Activated CD4-positive, CD25-positive, alpha-beta regulatory T cell treated with anti-CD3 and anti-CD28 coated beads, Interleukin-2, amount 50 U/mL, for 16 hours (primary cell): ENCODE measurements around the gene RAD9B.
"Not testable (repeated sequence)": the region's sequence is repeated elsewhere in the genome, so short reads cannot be mapped to it uniquely, and the experiment has no call there.

ENCODE experiments used
- DNase-seq: peaks from one replicate; pipeline ENCODE4 v3.0.0-alpha.2; 2020; ENCODE audit warnings: low read depth, low spot score

RAD9B gene

DNA sequence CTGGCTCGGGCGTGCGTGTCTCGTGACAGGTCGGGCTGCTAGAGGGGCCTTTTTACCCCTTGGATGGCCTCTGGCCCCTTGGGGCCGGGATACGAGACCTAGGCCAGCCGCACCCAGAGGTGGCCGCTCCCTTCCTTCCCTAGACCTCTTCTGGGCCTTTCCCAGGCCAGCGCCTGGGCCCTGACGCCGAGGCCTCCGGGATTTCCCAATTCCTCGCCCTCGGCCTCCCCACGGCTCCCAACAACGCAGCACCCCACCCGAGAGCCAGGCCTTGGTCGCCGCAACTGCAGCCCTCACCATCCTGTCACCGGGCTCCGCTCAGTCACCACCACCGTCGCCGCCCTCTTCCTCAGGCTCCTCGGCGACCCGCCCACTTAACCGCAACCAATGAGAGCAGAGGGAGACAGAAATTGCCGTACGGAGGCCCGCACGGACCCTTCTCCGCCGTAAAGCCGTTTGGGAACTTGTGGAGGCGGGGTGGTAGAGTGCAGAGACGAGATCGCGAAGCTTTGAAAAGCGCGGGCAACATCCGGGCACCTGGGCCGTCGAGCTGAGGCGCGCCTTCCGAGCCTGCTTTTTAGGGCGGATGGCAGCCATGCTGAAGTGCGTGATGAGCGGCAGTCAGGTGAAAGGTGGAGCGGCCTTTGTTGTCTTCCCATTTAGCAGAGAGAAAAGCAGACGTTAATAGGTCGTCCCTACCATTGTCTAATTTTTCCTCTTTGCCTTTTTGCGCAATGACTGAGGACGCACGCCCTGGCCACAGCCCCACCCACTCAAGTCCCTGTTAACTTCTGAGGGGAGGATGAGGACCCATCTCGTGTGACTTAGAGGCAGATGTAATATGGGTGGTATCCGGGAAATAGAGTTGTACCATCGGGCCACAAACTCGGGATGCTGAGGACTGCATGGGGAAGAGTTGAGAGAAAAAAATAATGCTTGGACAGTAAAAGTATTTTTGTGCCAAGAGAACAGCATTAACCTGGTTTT, at the start of gene RAD9B, which contains the start of gene VPS29:
TSS of gene RAD9B (plus strand) at position 580 of the 987 bp plus-strand sequence. CDS start at position 587, 7 bp downstream.
TSS of gene VPS29 (minus strand) at position 360 of the 987 bp plus-strand sequence. CDS start at position 300, 60 bp downstream.
- DNase-seq: peak; percentile 97

GRCh38 chr12:110453569-110454296, 48.4 kb upstream of the RAD9B start:
- DNase-seq: no peak

DNA sequence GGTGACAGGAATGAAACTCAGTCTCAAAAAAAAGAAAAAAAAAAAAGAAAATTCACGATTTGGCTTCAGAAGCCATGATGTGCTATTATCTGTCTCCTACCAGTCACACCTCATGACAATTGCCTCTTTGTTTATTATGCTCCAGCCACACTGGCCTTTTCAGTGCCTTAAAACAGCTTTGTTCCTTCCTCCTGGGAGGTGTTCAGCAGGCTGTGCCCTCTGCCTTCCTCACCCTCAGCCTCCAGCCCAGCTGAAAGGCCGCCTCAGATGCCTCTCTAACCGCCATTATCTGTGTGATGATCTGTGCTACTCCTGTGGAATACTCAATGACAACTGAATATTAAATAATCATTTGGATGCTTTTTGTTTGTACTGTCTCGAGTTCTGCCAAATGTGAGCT, 43.4 kb upstream of the RAD9B start:
- DNase-seq: no peak

DNA sequence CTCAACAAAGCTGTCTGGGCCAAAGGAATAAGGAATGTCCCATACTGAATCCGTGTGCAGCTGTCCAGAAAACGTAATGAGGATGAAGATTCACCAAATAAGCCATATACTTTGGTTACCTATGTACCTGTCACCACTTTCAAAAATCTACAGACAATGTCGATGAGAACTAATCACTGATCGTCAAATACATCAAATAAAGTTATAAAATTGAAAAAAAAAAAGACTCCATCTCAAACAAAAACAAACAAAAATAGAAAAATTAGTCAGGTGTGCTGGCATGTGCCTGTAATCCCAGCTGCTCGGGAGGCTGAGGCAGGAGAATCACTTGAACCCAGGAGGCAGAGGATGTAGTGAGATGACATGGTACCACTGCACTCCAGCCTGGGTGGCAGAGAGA, 40.9 kb upstream of the RAD9B start:
- not testable (repeated sequence) for DNase-seq

GRCh38 chr12:110465024-110465423, 37.1 kb upstream of the RAD9B start:
- DNase-seq: no peak

GRCh38 chr12:110465765-110466164, 36.4 kb upstream of the RAD9B start:
- not testable (repeated sequence) for DNase-seq

GRCh38 chr12:110466791-110467190, 35.3 kb upstream of the RAD9B start:
- no peak for DNase-seq

DNA sequence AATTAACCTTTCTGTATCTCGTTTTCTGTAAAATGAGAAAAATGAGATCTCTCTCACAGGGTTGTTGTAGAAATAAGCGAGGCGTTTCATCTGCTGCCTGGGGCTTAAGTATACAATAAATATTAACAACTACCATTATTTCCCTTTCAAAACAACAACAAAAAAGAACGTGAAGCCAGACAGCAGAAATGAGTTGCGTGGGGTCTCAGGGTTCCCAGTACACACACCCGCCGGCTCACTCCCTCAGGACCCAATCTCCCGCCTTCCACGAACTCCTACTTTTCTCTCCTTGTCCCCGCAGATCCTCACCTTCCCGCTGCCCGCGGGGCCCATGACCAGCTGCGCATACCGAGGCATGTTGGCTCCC, 34.3 kb upstream of the RAD9B start:
- DNase-seq: no peak

DNA sequence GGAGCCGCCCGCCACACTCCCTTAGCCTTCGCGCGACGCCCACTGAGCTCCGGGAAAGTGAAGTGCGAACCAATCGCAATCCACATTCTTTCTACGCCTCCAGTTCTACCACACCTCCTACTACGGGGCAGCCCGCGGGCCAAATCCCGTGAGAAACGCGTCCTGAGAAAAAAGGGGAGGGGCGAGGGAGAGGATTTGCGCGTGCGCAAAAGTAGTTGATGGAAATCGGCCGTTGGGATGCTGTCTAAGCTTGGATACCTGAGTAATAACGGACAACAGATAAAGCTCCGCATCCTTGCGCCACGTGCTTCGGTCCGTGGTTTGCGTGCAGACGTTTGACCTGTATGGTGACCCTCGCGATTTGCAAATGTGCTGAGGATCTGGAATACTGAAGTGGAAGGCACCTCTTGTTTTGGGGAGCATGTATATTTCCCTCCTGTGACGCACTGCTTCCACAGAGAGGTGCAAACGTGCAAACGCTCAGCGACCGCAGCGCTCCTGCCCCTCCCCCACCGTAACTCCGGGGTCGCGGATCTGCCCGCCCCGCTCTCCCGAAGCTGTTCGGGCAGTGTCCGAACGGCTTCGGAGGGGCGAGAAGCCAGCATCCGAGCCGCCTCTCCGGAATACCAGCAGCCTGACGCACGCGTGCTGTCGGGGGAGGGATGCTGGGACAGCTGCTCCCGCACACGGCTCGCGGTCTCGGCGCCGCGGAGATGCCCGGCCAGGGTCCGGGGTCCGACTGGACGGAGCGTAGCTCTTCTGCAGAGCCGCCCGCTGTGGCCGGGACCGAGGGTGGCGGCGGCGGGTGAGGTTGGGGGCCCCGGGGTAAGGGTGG, 33.7 kb upstream of the RAD9B start, which contains the start of the genes FAM216A and GPN3:
TSS of gene FAM216A (plus strand) at position 632 of the 835 bp plus-strand sequence. CDS start at position 663, 31 bp downstream.
TSS of gene GPN3 (minus strand) at position 44 of the 835 bp plus-strand sequence. CDS start 54 bp downstream, outside the sequence.
- peak; percentile 93 for DNase-seq

DNA sequence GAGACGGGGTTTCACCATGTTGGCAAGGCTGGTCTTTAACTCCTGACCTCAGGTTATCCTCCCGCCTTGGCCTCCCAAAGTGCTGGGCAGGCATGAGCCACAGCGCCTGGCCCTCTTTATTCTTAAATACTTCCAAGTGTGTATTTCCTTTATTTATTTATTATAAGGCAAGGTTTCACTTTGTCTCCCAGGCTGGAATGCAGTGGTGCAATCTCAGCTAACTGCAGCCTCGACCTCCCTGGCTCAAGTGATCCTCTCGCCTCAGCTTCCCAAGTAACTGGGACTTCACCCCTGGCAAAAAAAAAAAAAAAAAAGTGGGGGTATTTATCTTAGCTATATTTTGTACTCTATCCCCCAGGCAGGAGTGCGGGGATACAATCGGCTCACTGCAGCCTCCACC, 26.7 kb upstream of the RAD9B start:
- no peak for DNase-seq

DNA sequence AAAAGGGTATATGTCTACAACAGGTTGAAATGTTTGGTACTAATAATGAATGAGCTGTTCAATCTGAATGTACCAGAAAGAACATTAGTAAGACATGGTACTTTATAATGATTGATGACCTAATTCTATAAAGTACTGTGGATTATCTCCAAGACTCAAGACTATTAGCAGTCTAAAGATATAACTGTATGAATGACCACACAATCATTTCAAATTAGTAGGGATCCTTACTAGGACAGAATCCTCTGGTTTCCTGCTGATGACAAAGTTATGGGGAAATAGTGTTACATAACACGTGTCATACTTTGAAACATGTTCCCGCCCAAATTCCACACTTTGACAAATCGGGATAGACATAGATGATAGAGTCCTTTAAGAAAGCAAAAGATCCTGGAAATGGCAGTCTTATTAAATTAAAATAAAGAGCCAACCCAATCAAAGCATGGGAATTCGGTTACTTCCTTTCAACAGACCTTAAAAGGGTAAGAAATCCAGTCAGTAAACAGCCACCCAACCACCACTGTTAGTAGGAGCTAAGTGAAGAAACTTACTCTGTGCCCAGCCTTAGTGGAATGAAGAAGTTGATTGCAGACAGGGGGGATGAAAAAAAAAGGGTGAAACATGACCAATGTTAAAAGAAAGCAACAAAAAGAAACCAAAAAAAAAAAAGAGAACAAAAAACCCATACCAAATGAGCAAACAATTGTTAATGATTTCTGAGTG, 3.0 kb upstream of the RAD9B start:
- DNase-seq: no peak

DNA sequence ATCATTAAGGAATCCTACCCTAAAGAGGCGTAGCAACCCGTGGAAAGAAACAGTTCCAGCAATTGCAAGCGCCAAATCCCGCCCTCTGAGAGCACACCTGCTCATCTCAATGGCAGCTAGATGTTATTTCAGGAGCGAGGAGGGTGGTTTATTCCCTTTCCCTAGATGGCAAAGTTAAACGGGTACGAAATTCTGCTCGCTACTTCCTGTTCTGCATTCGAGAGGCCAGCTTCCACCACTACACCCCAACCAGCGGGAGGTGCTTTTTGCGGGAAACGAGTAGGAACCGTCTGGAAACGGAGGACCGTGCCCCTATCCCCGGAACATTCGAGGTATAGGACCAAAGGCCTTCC, 756 bp upstream of the RAD9B start:
- no peak for DNase-seq

- DNase-seq: no peak
These were observed 1.3 kb downstream of the RAD9B start for GRCh38 chr12:110503432-110503831.

GRCh38 chr12:110505332-110505731, 3.2 kb downstream of the RAD9B start:
- DNase-seq: no peak

GRCh38 chr12:110508071-110508586, 6.0 kb downstream of the RAD9B start:
- no peak for DNase-seq

DNA sequence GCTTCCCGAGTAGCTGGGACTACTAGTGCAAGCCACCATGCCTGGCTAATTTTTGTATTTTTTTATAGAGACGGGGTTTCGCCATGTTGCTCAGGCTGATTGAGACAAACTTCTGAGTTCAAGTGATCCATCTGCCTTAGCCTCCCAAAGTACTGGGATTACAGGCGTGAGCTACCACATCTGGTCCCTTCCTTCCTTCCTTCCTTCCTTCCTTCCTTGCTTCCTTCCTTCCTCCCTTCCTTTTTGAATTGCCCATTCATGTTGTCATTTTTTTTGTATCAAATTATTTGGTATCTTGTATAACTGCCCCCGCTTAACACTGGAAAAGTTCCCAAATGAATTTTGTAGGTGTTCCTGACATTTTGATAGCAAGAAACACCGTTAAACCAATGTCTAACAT, 11.7 kb downstream of the RAD9B start:
- no peak for DNase-seq

DNA sequence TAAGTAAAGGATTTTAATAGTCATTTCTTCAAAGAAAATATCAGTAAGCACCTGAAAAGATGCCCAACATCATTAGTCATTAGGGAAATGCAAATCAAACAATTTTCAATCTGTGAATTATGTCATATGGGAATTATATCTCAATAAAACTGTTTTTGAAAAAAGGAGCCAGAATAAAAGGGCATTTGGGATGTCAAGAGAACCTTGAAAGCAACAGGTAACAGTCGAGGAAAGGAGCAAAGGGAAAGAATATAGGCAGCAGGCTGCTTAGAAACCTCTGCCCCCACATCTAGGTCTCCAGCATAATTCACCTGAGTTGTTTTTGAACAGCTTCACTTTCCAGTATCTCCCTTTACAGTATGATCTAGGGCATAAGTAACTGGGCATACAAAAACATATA, 12.2 kb downstream of the RAD9B start:
- no peak for DNase-seq

- DNase-seq: no peak
These were observed 14.9 kb downstream of the RAD9B start for GRCh38 chr12:110516995-110517394.

DNA sequence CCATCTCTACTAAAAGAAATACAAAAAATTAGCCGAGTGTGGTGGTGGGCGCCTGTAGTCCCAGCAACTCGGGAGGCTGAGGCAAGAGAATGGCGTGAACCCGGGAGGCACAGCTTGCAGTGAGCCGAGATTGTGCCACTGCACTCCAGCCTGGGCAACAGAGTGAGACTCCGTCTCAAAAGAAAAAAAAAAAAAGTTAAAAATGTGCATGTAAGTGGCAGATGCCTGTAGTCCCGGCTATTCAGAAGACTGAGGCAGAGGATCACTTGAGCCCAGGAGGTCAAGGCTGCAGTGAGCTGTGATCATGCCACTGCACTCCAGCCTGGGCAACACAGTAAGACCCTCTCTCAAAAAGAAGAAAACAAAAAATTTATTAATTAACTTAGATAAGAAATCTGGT, 15.9 kb downstream of the RAD9B start:
- not testable (repeated sequence) for DNase-seq
